ENCODE results near the gene EML4. TPM values are rescaled to one million over a fixed set of nuclear protein-coding genes. Genes with fewer than 3 reads are reported as not detected.
A peak's percentile ranks its signal among the peaks of the same experiment; 100 is the strongest.

The EML4 gene
- total and polyA plus RNA-seq, 4 donors = 22.6 to 85.8 (median 54.4) TPM

- peak overlapping the region in 1 of 2 donors; percentile 52 for H3K27ac ChIP-seq (ENCODE audit: low read depth in 1 of 2, low read length in 1 of 2)
- H3K4me3 ChIP-seq = no peak overlapping the region
- peak; percentile 70 to 86 (median 85) for DNase-seq
- peaks cover 0 to 1% (median 0%) of the 10 kb centered on the region in 4 donors for H3K9me3 ChIP-seq (ENCODE audit: control insufficient read depth in 4 of 4, insufficient read depth in 3 of 4, low read length in 3 of 4)
- H3K27me3 ChIP-seq (ENCODE audit: control insufficient read depth in 3 of 3, insufficient read depth in 3 of 3, low read length in 2 of 3) = no peaks in the 10 kb centered on the region
- TF ChIP-seq CTCF (IDR thresholded peaks at IDR 0.05; ENCODE audit: control extremely low read depth, extremely low read depth) = no peak
- peak; percentile 10 for ATAC-seq (ENCODE audit: insufficient read depth, low FRiP score)
- 62 to 80% methylated on average over 5 of the region's 5 CpGs for WGBS, 2 donors
- H3K36me3 ChIP-seq (ENCODE audit: control insufficient read depth in 4 of 4, insufficient read depth in 4 of 4, low read length in 4 of 4) = no peaks in the 10 kb centered on the region
- H3K4me1 ChIP-seq (ENCODE audit: control insufficient read depth in 5 of 5, insufficient read depth in 5 of 5, low read length in 5 of 5) = peaks cover 3 to 27% (median 4%) of the 10 kb centered on the region in 5 donors
- H3K9ac ChIP-seq (ENCODE audit: insufficient read depth in 1 of 2, low read length in 2 of 2) = peak overlapping the region in 1 of 2 donors; percentile 65
Measured at GRCh38 chr2:42147641-42148274, 21.4 kb upstream of the EML4 start.

- Histone ChIP-seq H3K36me3 (ENCODE audit: control insufficient read depth in 4 of 4, insufficient read depth in 4 of 4, low read length in 4 of 4) (no peaks in the 10 kb centered on the region), H3K4me3 (no peak overlapping the region), H3K27ac (ENCODE audit: low read depth in 1 of 2, low read length in 1 of 2) (no peak overlapping the region), H3K27me3 (ENCODE audit: control insufficient read depth in 3 of 3, insufficient read depth in 3 of 3, low read length in 2 of 3) (no peaks in the 10 kb centered on the region), H3K9ac (ENCODE audit: insufficient read depth in 1 of 2, low read length in 2 of 2) (no peak overlapping the region), H3K9me3 (ENCODE audit: control insufficient read depth in 4 of 4, insufficient read depth in 3 of 4, low read length in 3 of 4) (peaks cover 0 to 1% (median 0%) of the 10 kb centered on the region in 4 donors), H3K4me1 (ENCODE audit: control insufficient read depth in 5 of 5, insufficient read depth in 5 of 5, low read length in 5 of 5) (peaks cover 0 to 19% (median 3%) of the 10 kb centered on the region in 5 donors)
- ATAC-seq (ENCODE audit: insufficient read depth, low FRiP score) = no peak
- DNase-seq = no peak
- no peak for TF ChIP-seq CTCF (IDR thresholded peaks at IDR 0.05; ENCODE audit: control extremely low read depth, extremely low read depth)
Measured at GRCh38 chr2:42150159-42150558, 19.0 kb upstream of the EML4 start.

GRCh38 chr2:42153944-42154581, 15.1 kb upstream of the EML4 start:
- ATAC-seq (ENCODE audit: insufficient read depth, low FRiP score) = no peak
- Histone ChIP-seq H3K36me3 (ENCODE audit: control insufficient read depth in 4 of 4, insufficient read depth in 4 of 4, low read length in 4 of 4) (no peaks in the 10 kb centered on the region), H3K4me3 (no peak overlapping the region), H3K4me1 (ENCODE audit: control insufficient read depth in 5 of 5, insufficient read depth in 5 of 5, low read length in 5 of 5) (no peaks in the 10 kb centered on the region), H3K27ac (ENCODE audit: low read depth in 1 of 2, low read length in 1 of 2) (no peak overlapping the region), H3K27me3 (ENCODE audit: control insufficient read depth in 3 of 3, insufficient read depth in 3 of 3, low read length in 2 of 3) (no peaks in the 10 kb centered on the region), H3K9me3 (ENCODE audit: control insufficient read depth in 4 of 4, insufficient read depth in 3 of 4, low read length in 3 of 4) (no peaks in the 10 kb centered on the region), H3K9ac (ENCODE audit: insufficient read depth in 1 of 2, low read length in 2 of 2) (no peak overlapping the region)
- WGBS, 2 donors = 90 to 94% methylated on average over 4 of the region's 4 CpGs
- no peak for TF ChIP-seq CTCF (IDR thresholded peaks at IDR 0.05; ENCODE audit: control extremely low read depth, extremely low read depth)
- DNase-seq = no peak
